GM19023 (cell line): ENCODE measurements around the gene LIMCH1.

Experiments
- ATAC-seq: cut with Tn5 transposase; IDR thresholded peaks from one replicate; pipeline ENCODE4 v1.9.1; 2021; ENCODE audit warnings: mild to moderate bottlenecking, moderate library complexity; ENCODE audit not compliant: unreplicated experiment

LIMCH1 gene

GRCh38 chr4:41602886-41603498, 65.0 kb downstream of the LIMCH1 start:
- ATAC-seq: no peak

- ATAC-seq: no peak
These were observed 71.9 kb downstream of the LIMCH1 start for GRCh38 chr4:41609851-41610250.

- no peak for ATAC-seq
These were observed 72.5 kb downstream of the LIMCH1 start for GRCh38 chr4:41610474-41610873.

GRCh38 chr4:41611124-41611838, 73.3 kb downstream of the LIMCH1 start:
- no peak for ATAC-seq

GRCh38 chr4:41611881-41612871, 74.2 kb downstream of the LIMCH1 start:
- ATAC-seq: no peak

GRCh38 chr4:41613386-41613785, 75.4 kb downstream of the LIMCH1 start:
- no peak for ATAC-seq

GRCh38 chr4:41613821-41614220, 75.9 kb downstream of the LIMCH1 start:
- ATAC-seq: no peak

GRCh38 chr4:41614519-41614918, 76.6 kb downstream of the LIMCH1 start:
- ATAC-seq: no peak

GRCh38 chr4:41619161-41619560, 81.2 kb downstream of the LIMCH1 start:
- no peak for ATAC-seq

- ATAC-seq: no peak
These were observed 82.8 kb downstream of the LIMCH1 start for GRCh38 chr4:41620594-41621256.

- ATAC-seq: no peak
These were observed 84.8 kb downstream of the LIMCH1 start for GRCh38 chr4:41622787-41623186.

GRCh38 chr4:41624765-41625164, 86.8 kb downstream of the LIMCH1 start:
- ATAC-seq: no peak

GRCh38 chr4:41625531-41625930, 87.6 kb downstream of the LIMCH1 start:
- no peak for ATAC-seq

GRCh38 chr4:41628936-41629335, 91.0 kb downstream of the LIMCH1 start:
- no peak for ATAC-seq

- ATAC-seq: no peak
These were observed 93.6 kb downstream of the LIMCH1 start for GRCh38 chr4:41631523-41631922.

- ATAC-seq: no peak
These were observed 94.6 kb downstream of the LIMCH1 start for GRCh38 chr4:41632481-41633073.

- ATAC-seq: no peak
These were observed 95.4 kb downstream of the LIMCH1 start for GRCh38 chr4:41633321-41633720.

- ATAC-seq: no peak
These were observed 97.5 kb downstream of the LIMCH1 start for GRCh38 chr4:41635441-41635840.

- ATAC-seq: no peak
These were observed 100.2 kb downstream of the LIMCH1 start for GRCh38 chr4:41638203-41638602.

GRCh38 chr4:41638866-41639265, 100.9 kb downstream of the LIMCH1 start:
- no peak for ATAC-seq

GRCh38 chr4:41639291-41639690, 101.3 kb downstream of the LIMCH1 start:
- ATAC-seq: no peak
